CD4-positive, alpha-beta memory T cell (primary cell): Measurements from ENCODE around the gene TMC8. TPM values are rescaled to one million over a fixed set of nuclear protein-coding genes. Genes with fewer than 3 reads are reported as not detected.
"Not testable (repeated sequence)": the region's sequence is repeated elsewhere in the genome, so short reads cannot be mapped to it uniquely, and the experiment has no call there.

Experiments
- CTCF ChIA-PET: fragments of 350-600 bp; sonication (Branson Sonifier 250); formaldehyde crosslinking; loops from one replicate; lab custom pipeline; 2021; ENCODE audit warnings: inconsistent platforms; ENCODE audit not compliant: partially characterized antibody; lab: Charles Lee
- POLR2A ChIA-PET: fragments of 350-600 bp; sonication (Branson Sonifier 250); formaldehyde crosslinking; loops from one replicate; lab custom pipeline; 2021; ENCODE audit not compliant: partially characterized antibody; lab: Charles Lee
- DNase-seq, 5 donors: peaks; one replicate each; pipeline versions ENCODE4 v3.0.0 to v3.0.0-alpha.2; 2020 to 2022; ENCODE audit warnings: mixed read lengths in 1 of 5
- H3K27ac ChIP-seq: one replicate; pipeline ENCODE4 v1.7.0; 2013; ENCODE audit warnings: low read depth, low read length
- H3K27me3 ChIP-seq: 2 replicates; pipeline ENCODE4 v1.7.0; 2013; ENCODE audit warnings: mild to moderate bottlenecking, low read length, moderate library complexity; ENCODE audit not compliant: insufficient read depth
- H3K36me3 ChIP-seq: 2 replicates; pipeline ENCODE4 v1.7.0; 2013; ENCODE audit warnings: mild to moderate bottlenecking, low read length, moderate library complexity; ENCODE audit not compliant: insufficient read depth
- H3K4me1 ChIP-seq: 2 replicates; pipeline ENCODE4 v1.7.0; 2013; ENCODE audit warnings: mild to moderate bottlenecking, low read length, moderate library complexity; ENCODE audit not compliant: insufficient read depth
- H3K4me3 ChIP-seq, 2 donors: one replicate each; pipeline ENCODE4 v1.7.0; 2013; ENCODE audit warnings: low read length in 2 of 2, mild to moderate bottlenecking in 1 of 2
- H3K9me3 ChIP-seq, 2 donors: one replicate each; pipeline ENCODE4 v1.7.0; 2013; ENCODE audit warnings: low read length in 2 of 2, control low read depth in 1 of 2; ENCODE audit not compliant: control insufficient read depth in 1 of 2
- H3K27ac Mint-ChIP-seq, 7 donors: one replicate each; pipeline ENCODE4 v1.8.0; 2020 to 2021; ENCODE audit warnings: mixed read lengths in 7 of 7, mild to moderate bottlenecking in 6 of 7, inconsistent platforms in 3 of 7, moderate library complexity in 3 of 7
- H3K27me3 Mint-ChIP-seq, 2 donors: one replicate each; pipeline ENCODE4 v1.8.0; 2020 to 2021; ENCODE audit warnings: mixed read lengths in 2 of 2
- H3K36me3 Mint-ChIP-seq, 2 donors: one replicate each; pipeline ENCODE4 v1.8.0; 2020 to 2021; ENCODE audit warnings: mixed read lengths in 2 of 2, inconsistent platforms in 1 of 2, mild to moderate bottlenecking in 1 of 2
- H3K4me1 Mint-ChIP-seq, 4 donors: one replicate each; pipeline ENCODE4 v1.8.0; 2020 to 2021; ENCODE audit warnings: mixed read lengths in 4 of 4, mild to moderate bottlenecking in 1 of 4
- H3K4me3 Mint-ChIP-seq, 8 donors: one replicate each; pipeline ENCODE4 v1.8.0; 2020 to 2021; ENCODE audit warnings: mixed read lengths in 8 of 8, mild to moderate bottlenecking in 7 of 8, moderate library complexity in 6 of 8, inconsistent platforms in 3 of 8
- H3K9me3 Mint-ChIP-seq, 8 donors: one replicate each; pipeline ENCODE4 v1.8.0; 2020 to 2021; ENCODE audit warnings: mixed read lengths in 8 of 8, mild to moderate bottlenecking in 5 of 8, inconsistent platforms in 3 of 8, moderate library complexity in 1 of 8
- intact Hi-C: fragments of 100-400 bp; cut with micrococcal nuclease; formaldehyde crosslinking; loops from one replicate; pipeline ENCODE4 v1.15.1; 2023
- polyA plus RNA-seq, 2 donors: library from polyadenylated mRNA; unstranded; fragments of 300-500 nt; fragmentation: Illumina TruSeq; gene quantifications; one replicate each; pipeline ENCODE4 v1.2.3, GENCODE V29; 2021
- total RNA-seq, 2 experiments: library from RNA; stranded (reverse); gene quantifications; one replicate each; pipeline ENCODE4 v1.2.3, GENCODE V29; 2021

TMC8 gene
- total and polyA plus RNA-seq, 4 experiments from 2014 or later, result 77.7 to 430 (median 298) TPM

GRCh38 chr17:78112518-78113471 lies 17.8 kb upstream of the TMC8 start:
- DNase-seq, result peak; percentile 68 to 79 (median 72)

GRCh38 chr17:78113804-78114785 lies 16.5 kb upstream of the TMC8 start:
- no peaks in the 10 kb centered on the region for H3K9me3 ChIP-seq
- no peak overlapping the region for H3K4me3 ChIP-seq
- H3K27ac ChIP-seq, result peak overlapping the region; percentile 35
- H3K9me3 Mint-ChIP-seq, result no peaks in the 10 kb centered on the region
- intact Hi-C loops, result no loop called here
- peaks cover 58% of the 10 kb centered on the region for H3K4me1 ChIP-seq
- no peaks in the 10 kb centered on the region for H3K27me3 Mint-ChIP-seq
- H3K36me3 Mint-ChIP-seq, result peaks cover 30 to 53% of the 10 kb centered on the region in 2 donors
- ChIA-PET POLR2A (interaction anchor here (0.8 to 13.2 kb wide), 10 partner anchors 8 to 138 kb away, joined by 3 to 805 read pairs (median 4); partner anchors contain the start of genes SYNGR2, TMC6 and TMC8), CTCF (interaction anchor here (0.8 to 7.4 kb wide), 9 partner anchors 8 to 73 kb away, joined by 3 to 107 read pairs (median 4); partner anchors contain the start of genes AFMID, TK1, TMC6 and TMC8)
- H3K27ac Mint-ChIP-seq, result peak overlapping the region; percentile 82 to 96 (median 87)
- peaks cover 68% of the 10 kb centered on the region for H3K36me3 ChIP-seq
- peak overlapping the region in 6 of 8 donors; percentile 26 to 78 (median 44) for H3K4me3 Mint-ChIP-seq
- H3K27me3 ChIP-seq, result no peaks in the 10 kb centered on the region
- peak in 1 of 5 donors; percentile 41 for DNase-seq
- peaks cover 26 to 49% (median 38%) of the 10 kb centered on the region in 4 donors for H3K4me1 Mint-ChIP-seq

More at GRCh38 chr17:78112518-78113471, 17.8 kb upstream of the TMC8 start:
- CTCF ChIA-PET, result interaction anchor here (0.9 to 7.4 kb wide), 8 partner anchors 12 to 138 kb away, joined by 3 to 107 read pairs (median 6); partner anchors contain the start of genes AFMID, TK1, TMC6 and TMC8
- intact Hi-C loops, result loop anchor here (1.0 kb wide), 3 partner anchors 22 to 139 kb away; no protein-coding TSS in a partner anchor
- Histone ChIP-seq H3K4me3 (no peak overlapping the region), H3K27me3 (no peaks in the 10 kb centered on the region), H3K9me3 (no peaks in the 10 kb centered on the region), H3K4me1 (peaks cover 48% of the 10 kb centered on the region), H3K36me3 (peaks cover 70% of the 10 kb centered on the region), H3K27ac (peak overlapping the region; percentile 35)
- Mint-ChIP-seq H3K27ac (peak overlapping the region; percentile 81 to 96 (median 93)), H3K27me3 (no peaks in the 10 kb centered on the region), H3K4me3 (peak overlapping the region in 5 of 8 donors; percentile 43 to 59 (median 57)), H3K36me3 (peaks cover 33 to 58% of the 10 kb centered on the region in 2 donors), H3K4me1 (peaks cover 25 to 51% (median 36%) of the 10 kb centered on the region in 4 donors), H3K9me3 (no peaks in the 10 kb centered on the region)
- POLR2A ChIA-PET, result interaction anchor here (1.6 to 13.2 kb wide), 3 partner anchors 19 to 63 kb away, joined by 8 to 805 read pairs (median 12); partner anchors contain the start of genes TMC6 and TMC8

- no peak overlapping the region for H3K4me3 ChIP-seq
- peaks cover 69% of the 10 kb centered on the region for H3K36me3 ChIP-seq
- ChIA-PET CTCF (interaction anchor here (0.8 to 7.4 kb wide), 8 partner anchors 10 to 62 kb away, joined by 3 to 107 read pairs (median 16); partner anchors contain the start of genes TMC6 and TMC8), POLR2A (interaction anchor here (0.9 to 13.2 kb wide), 9 partner anchors 9 to 137 kb away, joined by 3 to 805 read pairs (median 4); partner anchors contain the start of genes SYNGR2, TMC6 and TMC8)
- H3K27ac ChIP-seq, result no peak overlapping the region
- intact Hi-C loops, result no loop called here
- H3K27me3 Mint-ChIP-seq, result no peaks in the 10 kb centered on the region
- DNase-seq, result no peak
- H3K27ac Mint-ChIP-seq, result peak overlapping the region in 5 of 7 donors; percentile 18 to 93 (median 82)
- H3K36me3 Mint-ChIP-seq, result peaks cover 29 to 54% of the 10 kb centered on the region in 2 donors
- no peaks in the 10 kb centered on the region for H3K9me3 Mint-ChIP-seq
- peaks cover 66% of the 10 kb centered on the region for H3K4me1 ChIP-seq
- H3K9me3 ChIP-seq, result no peaks in the 10 kb centered on the region
- no peaks in the 10 kb centered on the region for H3K27me3 ChIP-seq
- peaks cover 26 to 49% (median 38%) of the 10 kb centered on the region in 4 donors for H3K4me1 Mint-ChIP-seq
- H3K4me3 Mint-ChIP-seq, result peak overlapping the region in 2 of 8 donors; percentile 62 to 78
Observed at GRCh38 chr17:78114831-78115723, 15.5 kb upstream of the TMC8 start.

GRCh38 chr17:78115803-78116202 lies 14.8 kb upstream of the TMC8 start:
- Histone ChIP-seq H3K36me3 (peaks cover 69% of the 10 kb centered on the region), H3K4me1 (peaks cover 70% of the 10 kb centered on the region)
- H3K36me3 Mint-ChIP-seq, result peaks cover 26 to 51% of the 10 kb centered on the region in 2 donors
- H3K9me3 Mint-ChIP-seq, H3K27ac Mint-ChIP-seq, H3K27me3 ChIP-seq, DNase-seq, H3K4me3 ChIP-seq, H3K27ac ChIP-seq, H3K27me3 Mint-ChIP-seq, intact Hi-C loops, H3K4me3 Mint-ChIP-seq, H3K9me3 ChIP-seq: not testable (repeated sequence)
- ChIA-PET CTCF (interaction anchor here (0.7 to 4.5 kb wide), 6 partner anchors 9 to 650 kb away, joined by 3 to 30 read pairs (median 6); partner anchors contain the start of genes TMC6 and TMC8), POLR2A (interaction anchor here (1.6 to 13.2 kb wide), 2 partner anchors 16 to 61 kb away, joined by 5 to 805 read pairs; partner anchors contain the start of genes TMC6 and TMC8)
- peaks cover 28 to 55% (median 40%) of the 10 kb centered on the region in 4 donors for H3K4me1 Mint-ChIP-seq

GRCh38 chr17:78116411-78116810 lies 14.2 kb upstream of the TMC8 start:
- POLR2A ChIA-PET, result interaction anchor here (1.6 to 13.2 kb wide), 2 partner anchors 16 to 60 kb away, joined by 5 to 805 read pairs; partner anchors contain the start of genes TMC6 and TMC8
- H3K36me3 Mint-ChIP-seq, result peaks cover 32 to 49% of the 10 kb centered on the region in 2 donors
- CTCF ChIA-PET, result interaction anchor here (0.7 to 4.5 kb wide), 6 partner anchors 9 to 649 kb away, joined by 3 to 30 read pairs (median 6); partner anchors contain the start of genes TMC6 and TMC8
- H3K4me1 Mint-ChIP-seq, result peaks cover 29 to 58% (median 41%) of the 10 kb centered on the region in 4 donors
- Histone ChIP-seq H3K27ac (no peak overlapping the region), H3K4me1 (peaks cover 76% of the 10 kb centered on the region), H3K9me3 (no peaks in the 10 kb centered on the region), H3K4me3 (no peak overlapping the region), H3K36me3 (peaks cover 69% of the 10 kb centered on the region), H3K27me3 (no peaks in the 10 kb centered on the region)
- H3K27ac Mint-ChIP-seq, result peak overlapping the region in 1 of 7 donors; percentile 42
- H3K9me3 Mint-ChIP-seq, result no peaks in the 10 kb centered on the region
- intact Hi-C loops, result no loop called here
- H3K27me3 Mint-ChIP-seq, result no peaks in the 10 kb centered on the region
- DNase-seq, result no peak
- no peak overlapping the region for H3K4me3 Mint-ChIP-seq
